Kidney epithelial cell (primary cell): ENCODE measurements around the gene ACOX3. TPM values are rescaled to one million over a fixed set of nuclear protein-coding genes. Genes with fewer than 3 reads are reported as not detected.

Source experiments
- DNase-seq: peaks from one replicate; pipeline ENCODE4 v3.0.0-alpha.2; 2010; ENCODE audit warnings: low read depth
- H3K27me3 ChIP-seq: 2 replicates; pipeline ENCODE4 v1.6.0; 2011; ENCODE audit warnings: low read length; ENCODE audit not compliant: control insufficient read depth, insufficient read depth
- H3K36me3 ChIP-seq: 2 replicates; pipeline ENCODE4 v1.5.1; 2011; ENCODE audit warnings: low read length; ENCODE audit not compliant: control insufficient read depth, insufficient read depth
- H3K4me3 ChIP-seq: 2 replicates; pipeline ENCODE4 v1.5.1; 2011; ENCODE audit warnings: low read depth, mild to moderate bottlenecking, control low read depth, low read length
- CTCF ChIP-seq: IDR thresholded peaks from 2 replicates; pipeline ENCODE4 v1.5.1; 2011; ENCODE audit warnings: mild to moderate bottlenecking, moderate library complexity, low read length, control low read depth, inconsistent platforms; ENCODE audit not compliant: insufficient read depth, poor library complexity, severe bottlenecking
- total RNA-seq: library from RNA; depleted of rRNA; stranded (reverse); fragments of >200 nt; gene quantifications from 2 replicates; pipeline ENCODE4 v1.2.3, GENCODE V29; 2015

The ACOX3 gene
- total RNA-seq, 1 donor from 2014 or later: 37.4 TPM

DNA sequence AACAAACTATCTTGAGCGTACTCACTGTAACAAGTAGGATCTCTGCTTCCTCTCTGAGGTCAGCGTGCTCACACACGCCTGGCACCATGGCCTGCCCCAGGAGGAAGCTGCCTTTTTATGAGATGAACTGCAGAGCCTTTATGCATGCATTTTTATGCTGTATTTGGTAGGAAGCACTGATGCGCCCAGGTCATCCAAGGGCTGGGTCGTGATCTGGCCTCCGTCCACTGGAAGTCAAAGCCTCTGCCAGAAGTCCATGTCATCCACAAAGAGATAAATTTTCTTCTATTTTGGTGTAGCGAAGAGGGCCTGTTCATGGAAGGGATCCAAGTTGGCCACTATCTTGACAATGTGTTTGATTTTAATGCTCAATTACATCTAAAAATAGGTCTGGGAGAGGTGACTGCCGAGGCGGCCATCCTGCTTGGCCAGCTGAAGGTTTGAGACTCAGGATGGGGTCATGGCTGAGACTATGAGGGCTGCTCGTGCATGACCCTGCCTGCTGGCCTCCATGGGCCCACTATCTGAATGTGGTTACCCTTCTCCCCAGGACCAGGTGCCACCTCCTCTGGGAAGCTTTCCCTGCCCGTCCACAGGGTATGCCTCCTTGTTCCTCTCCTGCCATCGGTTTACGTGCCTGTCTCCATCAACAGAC is 120.7 kb downstream of the ACOX3 start:
- DNase-seq: no peak
- Histone ChIP-seq H3K27me3 (no peaks in the 10 kb centered on the region), H3K4me3 (no peak overlapping the region), H3K36me3 (no peaks in the 10 kb centered on the region)
- TF ChIP-seq CTCF: no peak

DNA sequence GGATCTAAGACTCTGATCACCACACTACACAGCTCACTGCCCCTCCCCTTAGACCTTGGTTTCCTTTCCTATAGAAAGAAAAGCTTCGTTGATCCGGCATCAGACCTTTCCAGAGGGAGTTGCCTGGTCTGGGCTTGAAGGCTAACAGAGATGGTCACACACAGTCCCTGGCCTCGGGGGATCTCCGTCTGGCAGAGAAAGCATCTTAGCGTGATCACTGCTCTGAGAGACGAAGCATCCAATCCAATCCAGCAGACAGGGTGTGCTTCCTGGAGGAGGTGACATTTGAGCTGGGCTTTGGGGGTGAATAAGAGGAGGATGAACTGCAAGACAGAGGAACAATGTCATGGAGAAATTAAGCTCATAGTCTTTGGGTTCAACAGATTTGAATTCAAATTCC is 121.5 kb downstream of the ACOX3 start:
- Histone ChIP-seq H3K27me3 (no peaks in the 10 kb centered on the region), H3K4me3 (no peak overlapping the region), H3K36me3 (no peaks in the 10 kb centered on the region)
- TF ChIP-seq CTCF: no peak
- DNase-seq: no peak

DNA sequence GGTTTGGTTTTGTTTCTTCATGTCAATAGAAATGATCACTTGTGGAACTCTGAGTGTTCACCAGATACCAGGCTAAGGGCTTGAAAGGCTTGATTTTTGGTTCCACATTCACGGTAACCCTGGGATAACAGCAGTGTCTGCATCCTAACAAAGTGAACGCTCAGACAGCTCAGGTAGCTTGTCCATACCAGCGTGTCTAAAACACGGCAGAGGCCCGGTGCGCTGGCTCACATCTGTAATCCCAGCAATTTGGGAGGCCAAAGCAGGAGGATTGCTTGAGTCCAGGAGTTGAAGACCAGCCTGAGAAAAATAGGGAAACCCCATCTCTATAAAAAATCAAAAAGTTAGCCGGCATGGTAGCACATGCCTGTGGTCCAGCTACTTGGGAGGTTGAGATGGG is 122.0 kb downstream of the ACOX3 start:
- no peak for TF ChIP-seq CTCF
- DNase-seq: no peak
- Histone ChIP-seq H3K4me3 (no peak overlapping the region), H3K36me3 (no peaks in the 10 kb centered on the region), H3K27me3 (no peaks in the 10 kb centered on the region)

GRCh38 chr4:8317474-8317873 is 123.0 kb downstream of the ACOX3 start:
- no peak for DNase-seq
- no peak for TF ChIP-seq CTCF
- H3K36me3 ChIP-seq: no peaks in the 10 kb centered on the region
- H3K4me3 ChIP-seq: no peak overlapping the region
- H3K27me3 ChIP-seq: no peaks in the 10 kb centered on the region

DNA sequence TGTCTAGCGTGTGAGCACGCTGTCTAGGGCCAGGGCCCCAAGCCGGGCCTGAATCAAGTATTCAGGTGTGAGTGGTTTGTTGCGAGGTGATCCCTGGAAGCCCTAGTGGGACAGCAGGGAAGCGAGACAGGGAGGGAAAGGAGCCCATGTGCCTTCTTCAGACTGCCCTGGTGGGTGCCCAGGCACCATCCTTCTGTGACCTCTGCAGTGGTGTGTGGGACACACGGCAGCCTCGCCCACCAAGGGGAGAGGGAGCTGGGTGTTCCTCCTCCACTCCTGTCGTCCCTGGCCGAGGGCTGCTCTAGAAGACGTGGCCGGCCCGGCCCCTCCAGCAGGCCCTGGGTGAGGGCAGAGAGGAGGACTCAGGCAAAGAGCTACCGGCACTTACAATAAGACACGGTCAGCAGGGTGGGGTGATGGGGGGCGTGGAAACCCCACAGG is 123.6 kb downstream of the ACOX3 start:
- Histone ChIP-seq H3K27me3 (no peaks in the 10 kb centered on the region), H3K4me3 (no peak overlapping the region), H3K36me3 (no peaks in the 10 kb centered on the region)
- no peak for TF ChIP-seq CTCF
- no peak for DNase-seq

Other genes with a start within 250 kb of the ACOX3 start
- 18.9 and 30.5 TPM in 2 replicates for gene SH3TC1, start 241.4 kb downstream of the ACOX3 start, total RNA-seq
- 4.7 and 5.5 TPM in 2 replicates for gene HTRA3, start 171.0 kb downstream of the ACOX3 start, total RNA-seq
- gene TRMT44, start 54 bp upstream of the ACOX3 start, total RNA-seq: 20.3 and 22.8 TPM in 2 replicates
- gene GPR78, start 139.7 kb upstream of the ACOX3 start, total RNA-seq: not detected in 2 replicates
- gene CPZ, start 152.0 kb upstream of the ACOX3 start, total RNA-seq: 0.67 and 0.75 TPM in 2 replicates